Liver (tissue), 9 donors: ENCODE results near the gene GRIK2. TPM values are rescaled to one million over a fixed set of nuclear protein-coding genes. Genes with fewer than 3 reads are reported as not detected.

Experiments used
- DNase-seq: peaks from one replicate; pipeline ENCODE4 v3.0.0-alpha.2; 2017; ENCODE audit warnings: low spot score
- H3K27ac ChIP-seq, 2 donors: one replicate each; pipeline ENCODE4 v1.7.0; 2013; ENCODE audit warnings: inconsistent platforms in 2 of 2, low read length in 2 of 2, control low read depth in 1 of 2, low read depth in 1 of 2, mild to moderate bottlenecking in 1 of 2
- H3K27me3 ChIP-seq, 4 donors: one replicate each; pipeline versions ENCODE4 v1.6.1 to v1.7.0; 2013; ENCODE audit warnings: low read length in 3 of 4, inconsistent platforms in 1 of 4, mild to moderate bottlenecking in 1 of 4, moderate library complexity in 1 of 4; ENCODE audit not compliant: control insufficient read depth in 4 of 4, insufficient read depth in 4 of 4
- H3K36me3 ChIP-seq, 4 donors: one replicate each; pipeline versions ENCODE4 v1.6.1 to v1.7.0; 2013; ENCODE audit warnings: low read length in 3 of 4, mild to moderate bottlenecking in 3 of 4, low read depth in 1 of 4, moderate library complexity in 1 of 4; ENCODE audit not compliant: control insufficient read depth in 4 of 4, insufficient read depth in 3 of 4
- H3K4me1 ChIP-seq, 4 donors: one replicate each; pipeline versions ENCODE4 v1.6.1 to v1.7.0; 2013; ENCODE audit warnings: low read length in 3 of 4, mild to moderate bottlenecking in 3 of 4, moderate library complexity in 1 of 4; ENCODE audit not compliant: control insufficient read depth in 4 of 4, insufficient read depth in 4 of 4
- H3K4me3 ChIP-seq, 3 donors: one replicate each; pipeline versions ENCODE4 v1.6.1 to v1.7.0; 2013; ENCODE audit warnings: low read length in 3 of 3, control low read depth in 1 of 3, low read depth in 1 of 3, mild to moderate bottlenecking in 1 of 3
- H3K9ac ChIP-seq, 2 donors: one replicate each; pipeline ENCODE4 v1.7.0; 2013; ENCODE audit warnings: low read length in 2 of 2, mild to moderate bottlenecking in 2 of 2, moderate library complexity in 2 of 2, control low read depth in 1 of 2, low read depth in 1 of 2
- H3K9me3 ChIP-seq, 4 donors: one replicate each; pipeline versions ENCODE4 v1.6.1 to v1.7.0; 2013; ENCODE audit warnings: low read length in 3 of 4; ENCODE audit not compliant: control insufficient read depth in 4 of 4
- ATF3 ChIP-seq: IDR thresholded peaks from 2 replicates; pipeline ENCODE4 v1.6.1; 2016; ENCODE audit warnings: antibody characterized with exemption
- CTCF ChIP-seq: fragments of 150-350 bp; IDR thresholded peaks from 2 replicates; pipeline ENCODE4 v1.5.1; 2017; ENCODE audit warnings: improper control_type of control experiment, low read depth, low read length; ENCODE audit not compliant: missing input control
- EGR1 ChIP-seq, 2 donors: IDR thresholded peaks; 2 replicates each; pipeline ENCODE4 v1.6.1; 2016 to 2018; ENCODE audit warnings: antibody characterized with exemption in 2 of 2, low read depth in 2 of 2
- FOXA1 ChIP-seq: IDR thresholded peaks from 2 replicates; pipeline ENCODE4 v1.6.1; 2016; ENCODE audit warnings: antibody characterized with exemption
- FOXA2 ChIP-seq: IDR thresholded peaks from 2 replicates; pipeline ENCODE4 v1.6.1; 2016; ENCODE audit warnings: antibody characterized with exemption
- GABPA ChIP-seq, 2 donors: IDR thresholded peaks in 1 of 2; conservative IDR thresholded peaks in 1 of 2; 2 replicates each; pipeline ENCODE4 v1.6.1; 2016; ENCODE audit warnings: antibody characterized with exemption in 2 of 2, mild to moderate bottlenecking in 1 of 2, moderate library complexity in 1 of 2
- HNF4A ChIP-seq, 2 donors: conservative IDR thresholded peaks; 2 replicates each; pipeline ENCODE4 v1.6.1; 2016; ENCODE audit warnings: antibody characterized with exemption in 2 of 2, mild to moderate bottlenecking in 2 of 2
- HNF4G ChIP-seq: IDR thresholded peaks from 2 replicates; pipeline ENCODE4 v1.6.1; 2016; ENCODE audit warnings: antibody characterized with exemption
- JUND ChIP-seq, 2 donors: IDR thresholded peaks; 2 replicates each; pipeline ENCODE4 v1.6.1; 2016; ENCODE audit warnings: antibody characterized with exemption in 2 of 2
- NR2F2 ChIP-seq: IDR thresholded peaks from 2 replicates; pipeline ENCODE4 v1.6.1; 2016; ENCODE audit warnings: antibody characterized with exemption
- RAD21 ChIP-seq, 2 donors: IDR thresholded peaks; 2 replicates each; pipeline ENCODE4 v1.6.1; 2016; ENCODE audit warnings: antibody characterized with exemption in 2 of 2, mild to moderate bottlenecking in 2 of 2
- REST ChIP-seq: IDR thresholded peaks from 2 replicates; pipeline ENCODE4 v1.6.1; 2016; ENCODE audit warnings: antibody characterized with exemption, mild to moderate bottlenecking
- RXRA ChIP-seq, 2 donors: IDR thresholded peaks; 2 replicates each; pipeline ENCODE4 v1.6.1; 2017 to 2018; ENCODE audit warnings: antibody characterized with exemption in 2 of 2, mild to moderate bottlenecking in 1 of 2
- SP1 ChIP-seq: IDR thresholded peaks from 2 replicates; pipeline ENCODE4 v1.6.1; 2018; ENCODE audit warnings: antibody characterized with exemption, mild to moderate bottlenecking
- TAF1 ChIP-seq: conservative IDR thresholded peaks from 2 replicates; pipeline ENCODE4 v1.6.1; 2016; ENCODE audit warnings: antibody characterized with exemption, mild to moderate bottlenecking
- YY1 ChIP-seq: IDR thresholded peaks from 2 replicates; pipeline ENCODE4 v1.6.1; 2016; ENCODE audit warnings: antibody characterized with exemption, mild to moderate bottlenecking
- ZBTB33 ChIP-seq: IDR thresholded peaks from 2 replicates; pipeline ENCODE4 v1.6.1; 2016; ENCODE audit warnings: antibody characterized with exemption
- WGBS: extraction: QIAGEN DNeasy Blood & Tissue Kit; methylation state at CpG from one replicate; pipeline ENCODE4 v1.1.7; 2013; 5-methylcytosine and 5-hydroxymethylcytosine counted together
- polyA plus RNA-seq, 2 donors: library from polyadenylated mRNA; stranded (reverse) in 1 of 2; unstranded in 1 of 2; fragments of 200-250 nt in 1 of 2; fragments of >200 nt in 1 of 2; fragmentation: Nextera tagmentation in 1 of 2; extraction: Ambion mirVana in 1 of 2; gene quantifications; one replicate each; pipeline versions ENCODE4 v1.2.1 to v1.2.3, GENCODE V29; 2013 to 2015
- total RNA-seq, 2 donors: library from RNA; depleted of rRNA; stranded (reverse); fragments of >200 nt; gene quantifications; one replicate each; pipeline ENCODE4 v1.2.3, GENCODE V29; 2014
- donor health status: healthy.
- donor health status: healthy.
- donor health status: healthy.
- donor health status: healthy.
- donor health status: healthy.

GRIK2 gene
- total and polyA plus RNA-seq, 4 donors = 0.02 to 0.17 (median 0.05) TPM

GRCh38 chr6:101784094-101784493 lies 390.6 kb downstream of the GRIK2 start:
- H3K4me3 ChIP-seq = no peak overlapping the region
- no peak for DNase-seq
- H3K36me3 ChIP-seq = no peaks in the 10 kb centered on the region
- no peaks in the 10 kb centered on the region for H3K27me3 ChIP-seq
- H3K9me3 ChIP-seq = no peaks in the 10 kb centered on the region
- 64% methylated on average over 2 of the region's 2 CpGs for WGBS
- TF ChIP-seq GABPA (IDR thresholded peaks at IDR 0.05 in 1 of 2, conservative IDR thresholded peaks at IDR 0.05 in 1 of 2) (no peak), RXRA (IDR thresholded peaks at IDR 0.05) (no peak), SP1 (no peak), FOXA1 (no peak), YY1 (no peak), ZBTB33 (no peak), REST (no peak), FOXA2 (no peak), ATF3 (no peak), RAD21 (IDR thresholded peaks at IDR 0.05) (no peak)
- H3K9ac ChIP-seq = no peak overlapping the region
- H3K4me1 ChIP-seq = no peaks in the 10 kb centered on the region
- H3K27ac ChIP-seq = no peak overlapping the region

- no peaks in the 10 kb centered on the region for H3K27me3 ChIP-seq
- DNase-seq = no peak
- H3K9ac ChIP-seq = no peak overlapping the region
- peaks cover 0 to 3% (median 0%) of the 10 kb centered on the region in 4 donors for H3K4me1 ChIP-seq
- 90% methylated on average over 5 of the region's 5 CpGs for WGBS
- TF ChIP-seq GABPA (IDR thresholded peaks at IDR 0.05 in 1 of 2, conservative IDR thresholded peaks at IDR 0.05 in 1 of 2) (no peak), HNF4A (conservative IDR thresholded peaks at IDR 0.05) (no peak), TAF1 (no peak), ZBTB33 (no peak), NR2F2 (no peak), RAD21 (IDR thresholded peaks at IDR 0.05) (no peak), CTCF (no peak), REST (no peak), EGR1 (IDR thresholded peaks at IDR 0.05; ENCODE audit: low read depth in 2 of 2) (no peak), SP1 (no peak), JUND (IDR thresholded peaks at IDR 0.05) (no peak), HNF4G (no peak), YY1 (no peak), RXRA (IDR thresholded peaks at IDR 0.05) (no peak)
- H3K9me3 ChIP-seq = no peaks in the 10 kb centered on the region
- no peak overlapping the region for H3K27ac ChIP-seq
- H3K36me3 ChIP-seq = no peaks in the 10 kb centered on the region
- no peak overlapping the region for H3K4me3 ChIP-seq
Measured at GRCh38 chr6:101799531-101799930, 406.0 kb downstream of the GRIK2 start.
